CMK (cell line): Measurements from ENCODE around the gene HID1.
"Not testable (repeated sequence)": the region's sequence is repeated elsewhere in the genome, so short reads cannot be mapped to it uniquely, and the experiment has no call there.

Source experiments
- DNase-seq: peaks from one replicate; pipeline ENCODE4 v3.0.0-alpha.2; 2010; ENCODE audit warnings: low read depth

The HID1 gene

DNA sequence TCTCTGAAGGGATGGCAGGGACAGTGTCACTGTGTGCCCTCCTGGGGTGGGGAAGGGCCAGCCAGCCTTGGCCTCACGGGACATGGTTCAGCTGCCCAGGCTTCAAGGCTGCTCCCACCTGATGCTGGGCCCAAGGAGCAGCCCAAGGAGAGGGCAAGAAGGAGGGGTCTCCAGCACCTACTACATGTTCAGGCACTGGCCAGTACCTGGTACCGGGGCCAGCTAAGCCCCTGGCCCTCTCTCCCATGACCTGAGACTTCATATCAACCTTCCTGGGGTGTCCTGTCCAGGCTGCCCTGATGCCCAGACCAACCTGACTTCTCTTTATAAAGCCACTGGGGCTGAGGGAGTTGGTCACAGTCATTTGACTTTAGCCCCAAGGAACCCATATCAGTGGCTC is 50.8 kb downstream of the HID1 start:
- DNase-seq: no peak

DNA sequence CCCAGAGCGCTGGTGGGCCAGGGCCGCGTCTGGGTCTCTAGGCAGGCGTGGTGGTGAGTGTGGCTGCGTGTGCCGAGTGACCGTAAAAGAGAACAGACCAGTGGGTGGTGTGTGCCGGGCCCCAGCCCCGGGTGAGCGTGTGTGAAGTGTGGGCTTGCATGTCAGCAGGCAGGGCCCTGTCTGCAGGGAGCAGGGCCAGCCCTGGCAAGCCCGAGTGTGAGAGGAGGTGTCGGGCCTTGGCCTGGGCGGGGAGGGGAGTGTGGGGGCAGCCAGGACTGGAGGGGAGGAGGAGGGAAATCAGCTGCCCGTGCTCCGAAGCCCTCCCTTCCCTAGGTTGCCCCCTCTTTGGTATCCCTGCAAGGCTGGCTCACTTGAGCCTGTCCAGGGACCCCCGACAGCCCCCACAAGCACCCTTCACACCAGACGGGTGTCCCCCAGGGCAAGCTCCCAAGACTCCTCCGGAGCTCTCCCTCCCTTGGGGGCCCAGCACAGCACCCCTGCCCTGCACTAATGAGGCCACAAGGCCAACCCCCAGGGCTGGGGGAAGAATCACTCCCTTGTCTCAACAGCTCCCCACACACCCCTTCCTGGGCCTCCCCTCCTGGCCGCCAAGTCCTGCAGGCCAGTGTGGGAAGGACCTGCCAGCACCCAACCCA is 51.4 kb downstream of the HID1 start:
- DNase-seq: no peak

DNA sequence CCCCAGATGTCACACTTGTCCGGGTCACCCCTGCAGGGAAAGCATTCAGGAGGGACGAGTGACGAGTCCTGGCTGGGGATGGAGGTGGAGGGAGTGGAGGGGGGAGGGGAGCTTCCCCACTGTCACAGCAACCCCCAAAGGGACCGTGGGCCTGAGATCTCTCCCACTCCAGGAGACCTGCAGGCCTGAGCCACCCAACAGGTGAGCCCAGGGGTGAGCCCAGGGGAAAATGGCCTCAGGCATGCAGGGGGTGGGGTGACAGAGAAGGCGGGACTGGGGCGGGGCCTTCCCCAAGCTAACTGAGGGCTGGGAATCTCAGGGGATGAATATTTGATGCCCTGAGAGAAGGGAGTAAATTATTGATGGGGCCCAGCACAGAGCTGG is 51.9 kb downstream of the HID1 start:
- no peak for DNase-seq

DNA sequence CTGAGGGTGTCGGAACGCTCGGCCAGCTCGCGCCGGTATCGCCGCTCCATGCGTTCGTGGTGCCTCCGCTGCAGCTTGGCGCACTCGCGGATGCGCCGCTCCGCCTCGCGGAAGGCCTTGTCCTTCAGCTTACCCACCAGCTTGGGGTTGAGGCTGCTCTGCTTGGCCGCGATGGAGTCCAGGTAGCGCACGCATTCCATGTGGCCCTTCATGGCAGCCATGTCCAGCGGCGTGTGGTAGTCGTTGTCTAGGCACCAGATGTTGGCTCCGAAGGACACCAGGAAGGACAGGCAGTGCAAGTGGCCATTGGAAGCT is 52.3 kb downstream of the HID1 start:
- DNase-seq: no peak

DNA sequence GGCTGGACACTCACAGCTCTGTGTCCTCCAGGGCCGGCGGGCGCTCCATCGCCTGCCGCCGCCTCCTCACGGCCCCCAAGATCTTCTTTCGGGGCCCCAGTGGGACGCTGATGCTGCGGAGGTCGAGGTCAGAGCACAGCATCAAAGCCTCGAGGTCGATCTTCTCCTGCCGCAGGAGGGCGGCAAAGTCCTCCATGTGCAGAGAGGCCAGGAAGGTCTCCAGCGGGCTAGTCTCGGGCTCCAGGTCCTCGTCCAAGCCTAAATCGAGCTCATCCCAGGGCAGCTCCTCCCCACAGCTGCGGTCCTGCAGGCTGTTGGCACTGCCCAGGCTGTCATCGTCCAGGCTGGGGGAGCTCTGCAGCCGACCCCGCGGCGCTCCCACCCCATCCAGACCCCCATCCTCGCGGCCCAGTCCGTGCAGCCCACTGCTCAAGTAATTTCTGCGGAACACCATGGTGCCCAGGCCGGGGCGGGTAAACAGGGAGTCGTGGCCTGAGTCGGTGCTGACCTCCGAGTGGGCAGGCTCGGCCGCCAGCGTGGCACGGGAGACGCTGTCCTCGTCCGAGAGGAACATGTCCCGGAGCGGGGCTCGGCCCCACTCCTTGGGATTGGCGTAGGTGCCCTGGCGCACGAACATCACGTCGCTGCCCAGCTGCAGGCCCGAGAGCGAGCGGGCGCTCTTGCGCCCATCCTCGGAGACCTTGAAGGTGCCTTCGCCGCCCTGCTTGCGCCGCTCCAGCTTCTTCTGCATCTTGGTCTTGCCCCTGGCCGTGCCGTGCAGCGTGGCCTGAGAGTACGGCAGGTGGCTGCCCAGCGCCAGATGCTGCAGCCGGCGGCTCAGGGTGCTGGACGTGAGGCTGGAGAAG is 52.9 kb downstream of the HID1 start:
- DNase-seq: no peak

DNA sequence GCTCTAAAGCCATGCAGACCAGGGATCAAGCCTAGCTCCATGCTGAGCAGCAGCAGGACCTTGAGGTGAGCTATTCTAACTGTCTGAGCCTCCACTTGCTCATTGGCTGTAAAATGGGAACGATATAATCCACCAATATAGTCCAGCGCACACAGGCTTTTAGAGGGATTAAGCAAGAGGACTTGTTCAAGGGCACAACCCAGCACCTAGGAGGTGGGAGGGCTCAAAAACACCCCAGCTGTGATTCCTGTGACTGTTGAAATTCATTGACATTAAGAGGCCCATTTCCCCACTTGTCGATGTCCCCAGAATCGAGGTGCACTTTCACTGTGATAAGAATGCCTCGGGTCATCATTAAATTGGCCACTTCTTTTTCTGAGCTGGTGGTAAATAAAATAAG is 53.7 kb downstream of the HID1 start:
- DNase-seq: no peak

DNA sequence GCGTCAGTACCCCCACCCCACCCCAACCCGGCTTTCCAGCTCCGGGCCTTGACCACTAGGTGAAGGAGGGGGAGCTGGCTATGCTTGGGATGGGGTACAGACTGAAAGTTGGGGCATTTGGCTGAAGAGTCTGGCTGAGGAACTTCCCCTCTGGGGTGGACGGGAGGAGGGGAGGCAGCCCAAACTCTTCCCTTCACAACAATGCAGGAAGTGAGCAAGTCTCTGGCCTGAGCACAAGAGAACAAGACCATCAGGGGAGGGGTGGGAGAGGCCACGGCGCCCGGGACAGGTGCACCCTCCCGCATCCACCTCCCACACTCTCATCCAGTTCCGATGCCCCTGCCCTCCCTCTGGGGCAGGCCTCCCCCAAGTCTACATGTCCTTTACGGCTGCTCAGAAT is 55.1 kb downstream of the HID1 start:
- no peak for DNase-seq

DNA sequence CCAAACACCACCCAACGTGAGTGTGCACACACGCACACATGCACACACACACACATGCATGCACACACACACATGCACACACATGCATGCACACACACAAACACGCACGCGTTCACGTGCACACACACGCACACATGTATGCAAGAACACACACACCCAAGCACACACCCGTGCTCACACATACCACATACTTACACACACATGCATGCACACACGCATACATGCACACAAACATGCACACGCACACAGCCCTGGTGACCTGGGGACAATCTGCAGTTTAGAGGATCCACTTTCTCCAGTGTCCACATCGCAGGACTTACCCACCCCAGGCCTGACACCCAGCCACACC is 55.7 kb downstream of the HID1 start:
- no peak for DNase-seq

DNA sequence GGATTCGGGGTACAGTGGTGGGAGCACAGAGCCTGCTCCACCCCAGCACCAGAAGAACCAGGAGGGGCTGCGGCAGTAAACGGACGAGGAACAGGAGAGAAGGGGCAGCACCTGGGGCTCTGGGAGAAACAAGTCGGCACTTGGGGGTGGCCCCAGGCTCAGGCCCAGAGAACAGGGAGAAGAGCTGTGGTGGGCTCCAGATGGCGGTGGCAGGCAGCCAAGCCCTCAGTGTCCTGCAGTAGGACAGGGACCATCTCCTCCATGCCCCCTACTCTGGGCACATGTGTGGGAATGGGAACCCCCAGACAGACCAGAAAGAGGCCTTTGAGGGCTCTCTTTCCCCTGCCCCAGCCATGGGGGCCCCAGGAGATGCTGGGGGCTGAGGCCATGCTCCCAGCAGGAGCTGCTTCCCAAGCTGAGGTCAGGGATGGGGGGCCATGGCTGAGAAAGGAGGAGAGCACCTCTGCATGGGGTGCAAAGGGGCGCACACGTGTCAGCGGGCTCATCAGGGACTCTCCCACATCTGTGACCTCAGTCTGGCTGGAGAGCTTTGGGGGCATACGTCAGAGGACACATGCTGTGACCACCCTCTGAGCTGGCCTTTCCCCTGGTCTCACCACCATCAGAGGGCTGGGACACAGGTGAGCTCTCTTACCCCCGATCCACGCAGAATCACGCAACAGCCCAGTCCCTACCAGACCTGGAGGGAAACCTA is 56.3 kb downstream of the HID1 start:
- DNase-seq: no peak

DNA sequence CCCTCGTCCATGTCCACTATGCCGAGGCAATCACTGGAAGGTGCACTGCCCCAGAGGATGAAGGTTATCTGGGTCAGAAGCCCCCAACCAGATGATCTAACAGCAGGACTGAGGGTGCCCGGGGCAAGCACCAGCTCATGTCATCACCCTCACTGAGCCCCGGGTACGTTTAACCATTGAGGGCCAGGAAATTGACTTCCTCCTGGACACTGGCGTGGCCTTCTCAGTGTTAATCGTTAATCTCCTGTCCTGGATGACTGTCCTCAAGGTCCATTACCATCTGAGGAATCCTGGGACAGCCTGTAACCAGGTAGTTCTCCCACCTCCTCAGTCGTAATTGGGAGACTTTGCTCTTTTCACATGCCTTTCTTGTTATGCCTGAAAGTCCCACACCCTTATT is 61.1 kb downstream of the HID1 start:
- not testable (repeated sequence) for DNase-seq

DNA sequence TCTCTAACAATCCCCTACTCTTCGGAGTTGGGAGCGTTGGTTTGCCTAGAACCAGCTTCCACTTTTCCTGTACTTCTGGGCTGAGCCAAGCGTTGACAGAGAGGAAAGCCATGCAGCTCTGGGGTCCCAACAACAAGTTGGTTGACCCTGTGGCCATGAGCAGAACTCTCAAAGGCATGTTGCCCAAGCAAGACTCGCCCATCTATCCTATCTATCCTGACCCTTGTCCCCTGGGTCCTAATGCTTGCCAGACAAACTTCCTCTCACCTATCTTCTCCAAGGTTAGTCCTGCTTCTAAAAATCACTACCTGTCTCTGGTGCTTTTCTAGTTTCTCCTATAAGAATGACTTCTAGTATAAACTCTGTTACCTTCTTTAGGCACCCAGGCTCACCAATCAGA is 63.5 kb downstream of the HID1 start:
- DNase-seq: not testable (repeated sequence)

DNA sequence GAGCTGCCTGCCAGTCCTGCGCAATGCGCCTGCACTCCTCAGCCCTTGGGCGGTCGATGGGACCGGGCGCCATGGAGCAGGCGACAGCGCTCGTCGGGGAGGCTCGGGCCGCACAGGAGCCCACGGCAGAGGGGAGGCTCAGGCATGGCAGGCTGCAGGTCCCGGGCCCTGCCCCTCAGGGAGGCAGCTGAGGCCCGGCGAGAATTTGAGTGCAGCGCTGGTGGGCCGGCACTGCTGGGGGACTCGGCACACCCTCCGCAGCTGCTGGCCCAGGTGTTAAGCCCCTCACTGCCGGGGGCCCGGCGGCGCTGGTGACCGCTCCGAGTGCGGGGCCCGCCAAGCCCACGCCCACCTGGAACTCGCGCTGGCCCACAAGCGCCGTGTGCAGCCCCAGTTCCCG is 65.5 kb downstream of the HID1 start:
- no peak for DNase-seq

DNA sequence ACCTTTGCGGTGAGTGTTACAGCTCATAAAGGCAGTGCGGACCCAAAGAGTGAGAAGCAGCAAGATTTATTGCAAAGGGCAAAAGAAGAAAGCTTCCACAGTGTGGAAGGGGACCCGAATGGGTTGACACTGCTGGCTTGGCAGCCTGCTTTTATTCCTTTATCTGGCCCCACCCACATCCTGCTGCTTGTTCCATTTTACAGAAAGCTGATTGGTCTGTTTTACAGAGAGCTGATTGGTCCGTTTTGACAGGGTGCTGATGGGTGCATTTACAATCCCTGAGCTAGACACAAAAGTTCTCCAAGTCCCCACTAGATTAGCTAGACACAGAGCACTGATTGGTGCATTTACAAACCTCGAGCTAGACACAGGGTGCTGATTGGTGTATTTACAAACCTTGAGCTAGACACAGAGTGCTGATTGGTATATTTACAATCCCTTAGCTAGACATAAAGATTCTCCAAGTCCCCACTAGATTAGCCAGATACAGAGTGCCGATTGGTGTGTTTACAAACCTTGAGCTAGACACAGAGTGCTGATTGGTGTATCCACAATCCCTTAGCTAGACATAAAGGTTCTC is 66.3 kb downstream of the HID1 start:
- not testable (repeated sequence) for DNase-seq

DNA sequence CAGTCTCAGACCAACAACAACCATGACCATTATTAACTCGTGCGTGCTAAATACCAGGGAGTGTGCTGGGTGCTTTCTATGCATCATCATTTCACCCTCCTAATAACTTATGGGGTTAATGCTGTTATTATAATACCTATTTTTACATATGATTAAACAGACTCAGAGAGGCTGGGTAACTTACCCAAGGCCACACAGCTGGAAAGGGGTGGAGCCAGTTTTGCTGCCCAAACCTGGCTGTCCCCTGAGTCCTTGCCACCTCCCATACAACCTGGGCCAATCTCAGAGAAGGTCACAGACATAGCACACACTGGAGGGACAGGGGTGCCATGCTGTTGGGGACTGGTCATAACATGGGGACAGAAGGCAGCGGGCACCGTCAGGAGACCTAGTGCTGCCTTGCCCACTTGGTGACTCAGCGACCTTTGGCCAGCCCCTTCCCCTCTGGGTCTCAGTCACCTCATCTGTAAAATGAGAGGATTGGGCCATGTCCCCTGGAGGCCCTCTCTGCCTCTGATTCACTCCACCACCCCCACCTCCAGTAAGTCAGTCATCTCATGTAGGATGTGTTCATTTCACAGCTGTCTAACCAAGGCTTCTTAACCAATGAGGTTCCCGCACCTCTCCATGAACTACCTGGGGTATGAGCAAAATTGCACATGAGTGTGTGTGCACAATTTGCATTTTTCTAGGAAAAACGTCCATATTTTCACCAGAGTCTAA is 67.7 kb downstream of the HID1 start:
- no peak for DNase-seq

DNA sequence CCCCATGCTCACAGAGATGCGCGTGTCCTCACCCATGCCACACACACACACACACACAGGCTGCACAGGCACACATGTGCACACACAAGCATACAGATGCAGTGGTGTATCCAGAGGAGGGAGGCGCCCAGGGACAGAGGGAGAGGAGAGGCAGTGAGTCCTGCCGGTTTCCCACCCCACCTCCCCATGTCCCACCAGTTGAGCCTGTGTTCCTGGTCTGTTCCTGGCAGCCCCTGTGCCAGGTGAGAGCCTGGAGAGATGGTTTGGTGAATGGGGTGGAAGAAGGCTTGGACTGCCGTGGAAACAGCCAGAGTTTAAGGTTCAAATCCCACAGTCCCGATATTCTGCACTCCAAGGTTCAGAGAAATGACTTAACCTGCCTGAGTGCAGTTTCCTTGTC is 68.9 kb downstream of the HID1 start:
- DNase-seq: no peak

DNA sequence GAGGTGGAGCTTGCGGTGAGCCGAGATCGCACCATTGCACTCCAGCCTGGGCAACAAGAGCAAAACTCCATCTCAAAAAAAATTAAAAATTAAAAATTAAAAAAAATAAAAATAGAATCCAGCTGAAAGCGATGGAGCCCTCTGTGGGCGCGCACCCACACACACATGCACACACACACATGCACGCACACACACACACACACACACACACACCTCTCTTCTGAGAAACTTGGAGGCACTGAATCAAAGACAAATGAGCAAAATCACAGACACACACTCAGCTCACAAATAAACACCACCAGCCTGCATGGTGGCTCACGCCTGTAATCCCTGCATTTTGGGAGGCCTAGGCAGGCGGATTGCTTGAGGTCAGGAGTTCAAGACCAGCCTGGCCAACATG is 69.5 kb downstream of the HID1 start:
- no peak for DNase-seq

DNA sequence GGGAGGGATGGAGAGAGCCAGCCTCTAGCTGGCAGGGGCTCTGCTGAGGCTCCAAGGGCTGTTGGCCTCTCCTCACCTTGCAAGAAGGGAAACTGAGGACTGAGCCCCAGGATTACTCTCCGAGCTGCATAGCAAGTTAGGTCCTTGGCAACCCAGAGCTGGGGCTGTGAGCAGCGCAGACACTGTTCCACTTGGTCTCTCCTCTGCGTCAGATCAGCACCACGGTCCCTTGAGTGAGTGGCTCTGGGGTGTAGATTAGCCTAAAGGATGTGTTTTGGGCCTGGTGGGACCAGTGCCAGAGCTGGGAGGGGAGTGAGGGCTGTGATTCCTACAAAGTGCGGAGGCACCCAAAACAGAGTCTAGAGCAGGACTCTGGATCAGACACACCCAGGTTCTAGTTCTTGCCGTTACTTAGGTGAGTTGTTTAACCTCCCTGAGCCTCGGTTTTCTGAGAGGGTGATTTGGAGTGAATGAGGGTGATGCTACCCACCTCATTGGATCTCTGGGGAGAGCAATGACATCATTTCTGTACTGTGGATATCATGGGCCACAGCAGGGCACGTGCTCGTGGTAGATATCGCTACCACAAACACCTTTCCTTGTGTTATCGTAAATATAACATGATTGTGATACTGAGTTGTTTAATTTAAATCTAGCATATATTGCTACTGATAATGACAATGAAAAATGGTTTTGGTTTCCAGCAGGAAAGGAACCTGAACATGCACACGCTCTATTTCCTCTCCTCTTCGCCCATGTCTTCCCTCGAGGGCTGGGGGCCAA is 71.0 kb downstream of the HID1 start:
- no peak for DNase-seq
